Mesenteric fat pad (tissue), 1 donor: ENCODE data around the gene CYP24A1. TPM values are rescaled to one million over a fixed set of nuclear protein-coding genes. Genes with fewer than 3 reads are reported as not detected.

Experiments
- DNase-seq: peaks from one replicate; pipeline ENCODE4 v3.0.0-alpha.2; 2020; ENCODE audit warnings: low spot score
- total RNA-seq: library from RNA; stranded (reverse); fragmentation: NEBNext Ultra II Directional; extraction: Animal tissue kit (Norgen Biotek cat#: 25700); gene quantifications from one replicate; pipeline ENCODE4 v1.2.1, GENCODE V29; 2021
- donor health status: DM: yes; HTN: yes; CAD: no.

The CYP24A1 gene
- total RNA-seq, 1 donor from 2014 or later: not detected

DNA sequence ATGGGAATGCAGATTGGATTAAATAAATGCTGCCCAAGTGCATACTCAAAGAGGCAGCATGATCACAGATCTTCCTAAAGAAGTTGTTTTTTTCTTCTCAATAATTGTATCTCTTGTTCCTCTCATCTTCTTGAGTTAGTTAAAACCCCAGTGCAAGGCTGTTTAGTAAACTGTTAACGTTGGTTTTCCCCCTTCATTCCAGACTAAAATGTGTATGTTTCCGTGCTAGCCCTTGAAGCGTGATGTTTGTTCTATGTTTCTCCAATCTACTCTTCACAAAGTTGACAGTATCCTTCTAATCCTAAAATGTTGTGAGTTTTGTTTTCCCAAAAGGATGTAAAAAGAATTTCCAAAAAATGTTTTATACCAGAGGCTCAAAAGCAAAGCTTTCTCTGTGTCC, 15.6 kb downstream of the CYP24A1 start:
- DNase-seq: no peak

DNA sequence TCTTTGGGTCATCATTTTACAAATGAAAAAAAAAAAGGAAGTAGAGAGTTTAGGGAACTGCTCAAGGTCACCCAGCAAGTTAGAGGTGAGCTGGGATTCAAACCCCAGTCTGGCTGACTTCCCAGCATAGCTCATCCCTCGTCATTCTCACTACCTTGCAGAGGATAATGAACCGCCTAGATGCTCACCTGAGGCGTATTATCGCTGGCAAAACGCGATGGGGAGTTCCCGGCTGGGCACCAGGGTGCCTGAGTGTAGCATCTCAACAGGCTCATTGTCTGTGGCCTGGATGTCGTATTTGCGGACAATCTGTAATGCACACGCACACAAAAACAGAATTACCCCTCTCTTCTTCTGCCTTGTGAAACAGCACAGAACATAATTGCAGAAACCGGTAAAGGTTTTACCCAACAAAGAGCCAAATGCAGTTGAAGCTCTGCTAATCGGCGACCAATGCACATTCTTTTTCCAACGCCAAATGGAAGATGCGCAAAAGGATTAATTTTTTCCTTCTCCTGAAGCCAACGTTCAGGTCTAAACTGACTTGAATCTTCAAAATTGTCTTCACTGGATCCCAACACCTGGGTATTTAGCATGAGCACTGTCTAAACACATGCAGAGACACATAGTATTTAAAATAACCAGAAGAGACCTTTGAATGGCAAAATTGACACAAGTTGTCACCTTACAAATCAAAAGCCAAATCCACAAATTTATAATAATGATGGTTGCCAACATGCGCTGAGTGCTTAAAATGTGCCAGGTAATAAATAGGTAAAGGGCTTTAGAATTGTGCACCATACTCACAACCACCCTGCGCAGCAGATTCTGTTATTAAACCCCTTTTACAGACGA, 16.6 kb downstream of the CYP24A1 start:
- DNase-seq: no peak

DNA sequence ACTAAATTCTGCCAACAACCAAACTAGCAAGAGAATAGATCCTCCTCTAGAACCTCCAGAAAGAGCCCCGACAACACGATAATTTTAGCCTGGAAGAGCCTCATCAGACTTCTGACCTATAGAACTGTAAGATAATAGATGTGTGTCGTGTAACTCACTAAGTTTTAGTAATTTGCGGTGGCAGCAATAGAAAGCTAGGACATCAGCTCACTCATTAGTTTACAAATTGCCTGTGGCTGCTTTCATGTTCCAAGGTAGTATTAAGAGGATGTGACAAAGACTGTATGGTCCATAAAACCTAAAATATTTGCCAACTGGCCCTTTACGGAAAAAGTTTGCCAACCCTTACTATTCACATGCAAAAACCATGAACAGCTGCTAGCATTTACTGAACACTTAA, 17.3 kb downstream of the CYP24A1 start:
- no peak for DNase-seq

DNA sequence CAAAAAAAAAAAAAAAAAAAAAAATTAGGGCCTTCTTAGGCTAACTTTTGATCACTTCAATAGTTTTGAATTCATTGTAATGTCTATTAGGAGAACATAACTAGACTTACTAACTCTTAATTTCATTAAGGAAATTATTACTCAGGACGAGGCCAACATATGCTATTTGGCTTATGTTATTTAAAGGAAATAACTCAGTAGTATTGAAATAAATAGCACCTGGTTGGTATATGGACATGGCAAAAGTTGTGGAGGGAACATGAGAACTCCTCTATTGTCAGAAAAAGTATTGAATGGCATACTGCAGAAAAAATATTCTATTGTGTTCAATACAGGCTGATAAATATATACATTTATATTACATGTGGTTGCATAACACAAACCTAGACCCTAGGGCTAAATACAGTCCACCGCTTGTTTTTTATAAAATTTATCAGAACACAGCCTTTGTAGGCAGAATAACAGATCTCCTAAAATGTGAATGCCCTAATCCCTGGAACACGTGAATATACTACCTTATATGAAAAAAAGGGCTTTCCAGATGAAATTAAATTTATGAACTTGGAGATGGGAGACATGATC, 18.0 kb downstream of the CYP24A1 start:
- DNase-seq: no peak

DNA sequence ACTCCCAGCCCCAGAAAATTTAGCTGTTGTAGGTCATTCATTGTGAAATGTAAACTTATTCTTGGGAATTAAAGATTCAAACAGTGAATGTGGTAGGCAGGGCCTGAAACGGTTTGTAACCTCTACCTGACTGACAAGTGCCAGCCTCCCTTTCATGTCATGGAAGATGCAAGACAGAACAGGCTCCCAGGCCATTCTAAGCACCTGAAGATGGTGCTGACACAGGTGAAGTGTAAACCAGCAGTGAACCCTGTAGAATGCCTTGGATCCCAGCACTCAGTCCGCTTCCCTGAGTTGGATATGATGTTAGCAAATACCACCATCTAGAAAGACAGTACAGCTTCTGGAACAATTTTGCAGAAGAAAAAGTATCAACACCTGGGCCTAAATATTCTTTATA, 19.3 kb downstream of the CYP24A1 start:
- no peak for DNase-seq

DNA sequence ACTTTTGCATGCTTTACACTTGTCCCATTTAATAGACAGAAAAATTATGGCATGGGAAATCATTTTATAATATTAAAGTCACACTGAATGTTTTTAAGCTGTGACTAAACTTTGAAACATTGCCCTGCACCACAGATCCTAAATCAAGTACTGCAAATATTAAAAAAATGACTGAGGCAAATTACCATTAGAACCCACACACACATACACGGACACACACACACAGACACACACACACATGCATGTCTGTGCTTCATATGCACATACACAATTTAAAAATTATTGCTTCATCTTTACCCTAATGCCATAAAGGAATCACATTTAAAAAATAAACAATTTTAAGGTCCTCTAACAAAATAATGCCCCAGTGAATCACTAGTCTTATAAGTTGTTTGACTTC, 19.9 kb downstream of the CYP24A1 start:
- no peak for DNase-seq

DNA sequence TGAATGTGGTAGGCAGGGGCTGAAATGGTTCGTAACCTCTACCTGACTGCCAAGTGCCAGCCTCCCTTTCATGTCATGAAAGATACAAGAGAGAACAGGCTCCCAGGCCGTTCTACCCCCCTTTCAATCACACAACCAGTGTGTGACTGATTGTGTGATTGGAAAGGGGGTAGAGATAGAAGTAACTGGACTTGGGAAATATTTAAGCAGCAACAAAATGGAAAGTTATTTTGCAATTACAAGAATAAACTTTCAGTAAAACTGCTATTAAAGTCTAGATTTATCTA, 20.8 kb downstream of the CYP24A1 start:
- DNase-seq: no peak

DNA sequence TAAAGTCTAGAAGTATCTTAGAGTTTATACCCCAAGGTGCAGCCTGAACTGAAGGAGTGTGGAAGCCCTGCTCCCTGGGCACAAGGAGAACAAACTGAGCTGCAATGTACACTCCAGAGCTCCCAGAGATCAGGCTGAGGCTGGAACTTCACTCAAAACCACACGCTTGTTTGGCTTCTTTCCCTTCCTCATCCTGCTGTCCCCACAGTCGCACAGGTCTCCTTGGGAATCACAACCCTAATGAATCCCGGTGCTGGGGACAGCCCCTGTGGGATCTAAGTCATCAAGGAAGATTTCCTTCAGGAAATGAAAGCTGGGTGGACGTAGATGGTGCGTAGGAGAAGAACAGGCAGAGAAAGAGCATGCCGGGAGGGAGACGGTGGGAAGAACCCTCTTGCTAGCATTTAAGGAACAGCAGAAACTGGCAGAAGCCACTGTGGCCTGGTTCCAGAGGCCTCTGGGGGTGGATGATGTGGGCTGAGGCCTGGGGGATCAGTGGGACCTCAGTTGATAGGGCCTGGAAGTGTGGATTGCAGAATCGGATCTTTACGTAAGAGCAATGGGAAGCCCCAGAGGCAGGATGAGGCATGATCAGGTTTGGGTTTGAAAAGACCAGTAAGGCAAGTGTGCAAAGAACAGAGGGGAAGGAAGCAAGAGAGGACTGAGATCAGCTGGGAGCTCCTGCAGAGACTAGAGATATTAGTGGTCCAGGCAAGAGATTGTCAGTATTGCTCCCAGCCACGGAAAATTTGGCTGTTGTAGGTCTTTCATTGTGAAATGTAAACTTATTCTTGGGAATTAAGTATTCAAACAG, 21.4 kb downstream of the CYP24A1 start:
- no peak for DNase-seq

DNA sequence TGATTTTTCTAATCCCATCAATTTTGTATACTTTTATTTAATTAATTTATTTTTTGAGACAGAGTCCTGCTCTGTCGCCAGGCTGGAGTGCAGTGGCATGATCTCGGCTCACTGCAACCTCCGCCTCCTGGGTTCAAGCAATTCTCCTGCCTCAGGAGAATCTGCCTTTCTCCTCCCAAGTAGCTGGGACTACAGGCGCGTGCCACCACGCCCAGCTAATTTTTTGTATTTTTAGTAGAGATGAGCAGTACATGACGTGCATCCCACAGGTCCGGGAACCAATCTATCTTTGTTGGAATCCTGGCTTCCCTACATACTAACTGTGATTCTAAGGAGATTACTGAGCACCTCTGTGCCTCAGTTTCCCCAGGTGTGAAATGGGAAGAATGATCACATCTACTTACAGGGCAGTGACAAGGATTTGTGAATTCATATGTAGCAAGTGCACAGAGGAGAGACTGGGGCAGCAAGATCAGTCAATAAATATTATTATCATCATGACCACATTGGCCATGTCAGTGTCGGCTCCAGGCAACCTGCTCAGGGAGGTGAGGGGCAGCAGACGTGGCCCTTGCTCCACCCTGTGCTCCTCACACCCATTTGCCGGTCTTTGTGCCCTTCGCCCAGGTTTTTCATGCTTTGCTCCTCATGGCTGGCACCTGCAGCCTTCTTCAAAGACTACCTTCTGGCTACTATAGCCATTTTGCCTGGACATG, 22.1 kb downstream of the CYP24A1 start:
- DNase-seq: no peak

DNA sequence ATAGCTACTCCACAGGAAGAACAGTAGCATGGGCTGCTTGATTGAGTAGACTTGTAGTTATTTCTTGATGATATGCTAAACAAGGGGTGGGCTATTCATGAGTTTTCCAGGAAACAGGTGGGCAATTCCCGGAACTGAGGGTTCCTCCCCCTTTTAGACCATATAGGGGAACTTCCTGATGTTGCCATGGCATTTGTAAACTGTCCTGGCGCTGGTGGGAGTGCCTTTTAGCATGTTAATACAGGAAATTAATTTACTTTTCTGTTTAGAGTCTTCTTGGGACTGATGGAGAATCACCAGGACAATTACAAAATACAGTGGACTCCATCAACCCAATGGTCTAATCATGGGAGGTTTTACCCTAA, 22.7 kb downstream of the CYP24A1 start:
- DNase-seq: no peak

DNA sequence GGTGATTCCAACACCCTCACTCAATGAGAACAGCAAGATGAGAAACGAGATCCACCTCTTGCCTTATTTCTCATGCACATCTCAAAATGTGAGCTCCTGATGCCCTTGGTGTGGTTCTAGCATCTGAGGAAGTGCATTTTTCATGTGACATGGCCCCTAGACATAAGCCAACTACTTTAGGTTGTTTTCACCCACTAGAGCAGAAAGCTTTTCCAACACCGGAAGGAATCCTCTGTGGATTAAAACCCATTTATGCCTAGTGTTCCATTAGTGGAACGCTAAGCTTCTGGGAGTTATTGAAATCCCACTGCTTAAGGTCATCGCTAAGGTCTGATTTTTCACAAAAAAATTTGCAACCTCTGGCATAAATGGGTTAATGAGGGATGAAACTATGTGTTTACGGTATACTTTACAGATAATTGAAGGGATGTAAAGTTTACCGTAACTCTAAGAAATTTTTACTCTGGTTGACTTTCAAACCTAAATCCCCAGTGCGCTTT, 24.0 kb downstream of the CYP24A1 start:
- DNase-seq: no peak

DNA sequence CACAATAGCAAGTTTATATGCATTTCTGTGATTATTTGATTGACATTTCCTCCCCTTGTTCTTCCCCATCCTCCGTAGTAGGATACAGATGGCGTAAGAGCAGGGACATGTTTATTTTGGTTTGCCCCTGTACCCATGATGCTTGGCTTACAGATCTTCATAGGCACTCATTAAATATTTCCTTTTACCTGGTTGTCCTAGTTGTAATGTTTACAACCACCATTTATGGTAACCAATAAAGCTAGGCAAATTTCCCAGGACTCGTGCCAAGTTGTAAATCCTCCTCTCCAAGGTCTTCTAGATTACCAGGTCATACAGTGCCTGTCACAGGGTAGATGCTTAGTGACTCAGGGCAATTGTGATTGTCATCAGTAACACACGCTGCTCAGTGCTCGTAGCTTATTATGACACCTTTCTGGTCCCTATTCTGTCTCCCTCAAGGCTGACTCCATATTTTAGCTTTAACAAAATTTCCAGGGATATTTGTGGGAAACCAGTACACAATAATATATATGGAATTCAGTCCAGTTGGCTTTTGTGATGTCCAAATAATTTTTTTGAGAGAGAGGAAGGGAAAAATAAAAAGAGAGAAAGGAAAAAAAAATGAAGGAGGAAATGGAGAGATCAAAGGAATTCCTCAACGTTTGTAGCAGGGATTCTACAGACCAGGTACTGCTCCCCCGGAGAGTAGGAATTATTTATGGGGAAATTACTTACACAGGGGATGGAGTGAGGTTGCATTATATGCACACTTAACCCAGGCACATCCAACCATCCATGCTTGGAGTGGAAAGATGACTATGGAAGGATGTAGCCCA, 24.6 kb downstream of the CYP24A1 start:
- no peak for DNase-seq

DNA sequence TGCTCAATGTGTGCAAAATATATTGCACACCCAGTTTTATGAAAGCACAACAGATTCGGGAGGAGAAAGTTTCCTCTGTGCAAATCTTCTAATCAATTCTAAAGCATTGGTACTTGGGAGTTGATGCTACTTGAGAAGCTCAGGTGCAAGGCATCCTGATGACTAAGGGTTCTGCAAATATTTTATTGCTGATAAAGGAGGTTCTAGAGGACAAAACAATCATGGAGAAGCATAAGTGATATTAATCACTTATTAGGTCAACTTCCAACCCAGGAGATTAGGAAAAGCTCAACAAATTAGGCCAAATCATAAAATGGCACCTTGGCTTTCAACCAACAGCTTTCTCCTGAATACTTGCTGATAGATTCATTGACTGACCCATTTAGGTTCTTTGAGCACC, 27.1 kb downstream of the CYP24A1 start:
- DNase-seq: no peak

DNA sequence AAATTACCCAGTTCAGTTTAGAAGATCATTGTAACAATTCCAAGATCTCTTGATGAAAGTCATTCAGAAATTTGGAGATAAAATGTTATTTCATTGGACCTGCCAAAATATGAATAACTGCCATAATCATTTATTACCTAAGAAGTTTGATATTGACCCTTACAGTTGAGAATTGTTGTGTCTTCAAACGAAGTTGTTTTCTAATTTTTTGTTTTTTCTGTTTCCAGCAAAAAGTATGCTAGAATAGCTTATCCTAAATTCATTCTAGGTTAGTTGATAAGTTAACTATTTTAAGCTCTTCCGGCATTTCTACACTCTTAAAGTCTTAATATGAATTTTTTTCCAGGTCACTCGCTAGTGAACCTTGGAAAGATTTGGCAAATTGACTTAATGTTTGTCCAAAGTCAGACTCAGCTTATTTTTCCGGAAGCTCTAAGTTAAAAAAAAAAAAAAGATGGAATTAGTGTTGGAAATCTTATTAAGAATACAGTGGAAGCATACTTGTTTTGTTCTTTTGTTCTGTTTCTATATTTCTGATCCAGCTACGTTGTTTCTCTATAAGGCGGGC, 28.9 kb downstream of the CYP24A1 start:
- no peak for DNase-seq

DNA sequence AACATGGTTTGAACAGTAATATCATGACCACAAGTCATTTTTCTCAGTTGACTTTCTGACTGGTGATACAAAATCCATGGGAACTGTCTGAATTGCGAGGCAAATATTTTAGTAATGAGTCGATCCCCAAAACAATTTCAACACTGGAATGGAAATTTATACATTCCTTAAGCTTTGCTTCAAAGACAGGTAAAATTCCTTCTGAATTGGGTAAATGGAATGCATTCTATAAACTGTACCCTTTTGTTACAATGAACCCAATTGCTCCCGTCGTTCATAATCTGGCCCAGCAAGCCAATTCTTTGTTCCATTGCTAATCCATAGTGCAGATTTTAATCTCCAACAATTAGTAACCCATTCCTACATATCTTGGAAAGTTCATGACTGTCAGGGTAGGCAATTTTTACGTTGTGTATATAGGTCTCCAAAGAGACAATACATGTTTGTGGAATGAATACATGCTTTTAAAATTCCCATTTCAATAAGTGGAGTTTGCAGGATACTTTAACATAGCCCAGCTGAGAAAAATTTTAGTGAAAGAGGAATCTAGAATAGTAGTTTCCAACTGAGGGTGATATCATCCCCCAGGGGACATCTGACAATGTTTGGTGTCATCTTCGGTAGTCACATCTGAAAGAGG, 32.7 kb downstream of the CYP24A1 start:
- no peak for DNase-seq

DNA sequence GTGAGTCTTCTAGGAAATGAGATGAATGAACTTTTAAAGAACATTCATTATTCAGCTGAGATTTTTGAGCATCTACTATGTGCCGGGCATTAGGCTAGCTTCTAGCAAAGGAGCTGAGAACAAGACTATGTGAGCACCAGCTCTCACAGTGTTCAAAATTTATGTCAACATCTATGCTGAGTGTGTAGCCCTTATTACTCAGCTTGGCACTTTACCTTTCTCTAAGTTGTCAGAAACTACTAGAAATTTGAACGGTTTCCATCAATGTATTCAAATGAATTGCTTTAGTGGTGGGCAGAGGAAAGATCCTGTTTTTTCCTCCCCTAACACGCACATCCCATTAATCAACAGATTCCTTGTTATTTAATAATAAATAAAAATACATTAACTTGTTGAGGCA, 33.3 kb downstream of the CYP24A1 start:
- DNase-seq: no peak

DNA sequence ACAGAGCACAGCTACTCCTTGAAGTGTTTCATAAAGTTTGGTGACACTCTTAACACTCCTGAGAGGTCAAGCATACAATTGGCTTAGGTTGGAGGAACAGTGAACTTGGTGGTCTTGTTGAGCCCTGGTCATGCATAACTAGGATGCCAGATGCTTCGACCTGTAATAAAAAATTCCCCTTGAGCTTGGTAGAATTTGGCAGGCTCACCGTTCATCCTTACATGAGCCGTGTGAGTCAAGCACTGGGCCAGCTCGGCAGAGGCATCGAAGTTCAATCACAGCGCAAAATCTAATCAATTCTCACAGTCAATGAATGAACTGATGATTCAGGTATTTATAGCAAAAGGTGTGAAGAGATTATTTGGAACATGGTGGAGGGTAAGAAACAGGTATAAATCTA, 33.7 kb downstream of the CYP24A1 start:
- no peak for DNase-seq

DNA sequence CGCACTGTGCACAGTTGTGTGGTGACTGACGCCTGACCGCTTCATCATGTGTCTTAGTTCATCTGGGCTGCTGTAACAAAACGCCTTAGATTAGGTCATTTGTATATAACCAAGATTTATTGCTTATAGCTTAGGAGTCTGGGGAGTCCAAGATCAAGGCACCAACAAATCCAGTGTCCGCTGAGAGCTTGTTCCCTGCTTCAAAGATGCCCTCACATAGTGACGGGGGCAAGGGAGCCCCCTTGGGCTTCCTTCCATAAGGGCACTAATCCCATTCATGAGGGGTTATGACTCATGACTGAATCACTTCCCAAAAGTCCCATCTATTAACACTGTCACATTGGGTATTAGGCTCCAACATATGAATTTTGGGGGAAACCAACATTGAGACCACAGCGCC, 34.6 kb downstream of the CYP24A1 start:
- no peak for DNase-seq

DNA sequence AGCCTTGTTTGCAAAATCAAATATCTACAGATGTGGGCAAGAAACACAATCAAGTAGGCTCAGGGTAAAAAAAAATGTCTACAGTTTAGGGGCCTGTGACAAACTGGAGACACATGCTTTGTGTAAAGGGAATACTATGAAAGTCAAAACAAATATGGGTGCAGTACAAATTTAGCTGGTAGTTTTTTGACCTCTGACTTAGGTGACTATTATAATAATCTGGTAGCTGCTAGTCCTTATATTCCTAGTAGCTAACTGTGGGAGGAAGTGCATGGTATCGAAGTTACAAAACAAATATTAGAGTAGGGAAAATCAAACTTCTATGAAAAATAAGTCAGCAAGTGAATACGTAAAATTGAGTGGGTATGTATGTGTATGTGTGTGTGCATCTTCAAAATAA, 35.4 kb downstream of the CYP24A1 start:
- no peak for DNase-seq

DNA sequence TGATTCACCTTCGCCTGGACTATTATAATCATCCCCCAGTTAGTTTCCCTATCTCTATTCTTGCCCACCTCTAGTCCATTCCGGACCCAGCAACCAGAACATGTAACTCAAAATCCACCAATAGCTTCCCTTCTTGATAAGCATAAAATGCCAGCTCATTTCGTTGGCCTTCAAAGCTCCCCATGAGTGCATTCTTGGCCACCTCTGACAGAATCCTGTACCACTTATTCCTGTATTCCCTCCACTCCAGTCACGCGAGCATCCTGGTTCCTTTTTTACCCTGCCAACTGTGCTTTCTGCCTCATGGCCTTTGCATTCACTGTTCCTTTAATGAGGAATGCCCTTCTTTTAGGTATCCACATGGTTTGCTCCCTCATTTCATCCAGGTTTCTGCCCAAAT, 36.7 kb downstream of the CYP24A1 start:
- DNase-seq: no peak
